ENCODE data around the gene SFT2D2.
A peak's percentile ranks its signal among the peaks of the same experiment; 100 is the strongest.

The SFT2D2 gene

DNA sequence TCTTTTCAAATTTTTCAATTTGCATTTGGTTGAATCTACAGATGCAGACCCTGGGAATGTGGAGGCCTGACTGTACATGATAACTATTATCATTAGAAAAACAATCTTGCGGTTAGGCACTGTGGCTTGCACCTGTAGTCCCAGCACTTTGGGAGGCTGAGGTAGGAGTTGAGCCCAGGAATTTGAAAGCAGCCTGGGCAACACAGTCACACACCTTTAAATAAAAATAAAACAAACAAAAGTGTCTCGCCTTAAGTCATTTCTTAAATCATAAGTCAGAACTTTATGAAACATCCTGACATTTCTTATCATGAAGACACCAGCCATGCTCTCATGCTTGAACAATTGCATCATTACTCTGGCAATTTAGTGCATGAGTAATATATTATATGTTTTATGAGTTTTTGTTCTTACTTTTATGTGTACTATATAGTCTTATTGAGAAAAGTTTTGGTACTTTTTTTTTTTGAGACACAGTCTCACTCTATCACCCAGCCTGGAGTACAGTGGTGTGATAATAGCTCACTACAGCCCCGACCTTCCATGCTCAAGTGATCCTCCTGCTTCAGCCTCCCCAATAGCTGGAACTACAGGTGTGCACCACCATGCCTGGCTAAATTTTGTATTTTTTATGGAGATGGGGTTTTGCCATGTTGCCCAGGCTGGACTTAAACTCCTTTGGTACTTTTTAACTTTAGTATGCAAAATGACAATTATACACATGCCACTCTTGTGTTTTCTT lies 62.7 kb downstream of the SFT2D2 start:
- no peak overlapping the region for H3K4me3 ChIP-seq (ENCODE audit: low read depth, low read length)
- peak; percentile 63 for DNase-seq (ENCODE audit: low read depth)
- TF ChIP-seq, protein P1, sequence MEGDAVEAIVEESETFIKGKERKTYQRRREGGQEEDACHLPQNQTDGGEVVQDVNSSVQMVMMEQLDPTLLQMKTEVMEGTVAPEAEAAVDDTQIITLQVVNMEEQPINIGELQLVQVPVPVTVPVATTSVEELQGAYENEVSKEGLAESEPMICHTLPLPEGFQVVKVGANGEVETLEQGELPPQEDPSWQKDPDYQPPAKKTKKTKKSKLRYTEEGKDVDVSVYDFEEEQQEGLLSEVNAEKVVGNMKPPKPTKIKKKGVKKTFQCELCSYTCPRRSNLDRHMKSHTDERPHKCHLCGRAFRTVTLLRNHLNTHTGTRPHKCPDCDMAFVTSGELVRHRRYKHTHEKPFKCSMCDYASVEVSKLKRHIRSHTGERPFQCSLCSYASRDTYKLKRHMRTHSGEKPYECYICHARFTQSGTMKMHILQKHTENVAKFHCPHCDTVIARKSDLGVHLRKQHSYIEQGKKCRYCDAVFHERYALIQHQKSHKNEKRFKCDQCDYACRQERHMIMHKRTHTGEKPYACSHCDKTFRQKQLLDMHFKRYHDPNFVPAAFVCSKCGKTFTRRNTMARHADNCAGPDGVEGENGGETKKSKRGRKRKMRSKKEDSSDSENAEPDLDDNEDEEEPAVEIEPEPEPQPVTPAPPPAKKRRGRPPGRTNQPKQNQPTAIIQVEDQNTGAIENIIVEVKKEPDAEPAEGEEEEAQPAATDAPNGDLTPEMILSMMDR (conservative IDR thresholded peaks at IDR 0.05; ENCODE audit: low read depth, low read length): no peak

DNA sequence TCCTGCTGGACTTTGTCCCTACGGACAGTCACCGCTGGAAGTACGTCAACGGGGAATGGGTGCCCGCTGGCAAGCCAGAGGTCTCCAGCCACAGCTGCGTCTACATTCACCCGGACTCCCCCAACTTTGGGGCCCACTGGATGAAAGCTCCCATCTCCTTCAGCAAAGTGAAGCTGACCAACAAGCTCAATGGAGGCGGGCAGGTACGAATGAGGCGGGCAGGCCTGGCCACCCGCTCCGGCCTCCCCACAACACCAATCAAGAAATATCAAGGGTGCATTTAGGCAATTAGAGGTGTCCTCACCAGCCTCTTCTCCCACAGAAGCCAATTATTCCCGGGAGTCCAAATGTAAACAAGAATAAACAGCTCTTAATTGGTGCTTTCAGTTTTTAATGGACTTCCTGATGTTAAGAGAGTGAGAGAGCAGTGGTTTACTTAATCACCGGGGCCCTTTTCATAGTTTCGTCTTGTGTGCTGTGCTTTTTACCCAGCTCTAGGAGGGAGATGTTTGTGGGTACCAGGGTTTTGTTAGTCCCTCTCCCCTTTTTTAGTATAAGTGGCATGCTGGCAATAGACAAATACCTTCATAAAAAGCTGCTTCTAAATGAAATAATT lies 65.5 kb downstream of the SFT2D2 start:
- TF ChIP-seq, protein P1 (conservative IDR thresholded peaks at IDR 0.05; ENCODE audit: low read depth, low read length): no peak
- no peak overlapping the region for H3K4me3 ChIP-seq (ENCODE audit: low read depth, low read length)

GRCh38 chr1:168293356-168293755 lies 67.6 kb downstream of the SFT2D2 start:
- TF ChIP-seq, protein P1 (conservative IDR thresholded peaks at IDR 0.05; ENCODE audit: low read depth, low read length): no peak
- no peak for DNase-seq (ENCODE audit: low read depth)
- no peak overlapping the region for H3K4me3 ChIP-seq (ENCODE audit: low read depth, low read length)

More for the DNA sequence above, 65.5 kb downstream of the SFT2D2 start:
- no peak for DNase-seq (ENCODE audit: low read depth)

DNA sequence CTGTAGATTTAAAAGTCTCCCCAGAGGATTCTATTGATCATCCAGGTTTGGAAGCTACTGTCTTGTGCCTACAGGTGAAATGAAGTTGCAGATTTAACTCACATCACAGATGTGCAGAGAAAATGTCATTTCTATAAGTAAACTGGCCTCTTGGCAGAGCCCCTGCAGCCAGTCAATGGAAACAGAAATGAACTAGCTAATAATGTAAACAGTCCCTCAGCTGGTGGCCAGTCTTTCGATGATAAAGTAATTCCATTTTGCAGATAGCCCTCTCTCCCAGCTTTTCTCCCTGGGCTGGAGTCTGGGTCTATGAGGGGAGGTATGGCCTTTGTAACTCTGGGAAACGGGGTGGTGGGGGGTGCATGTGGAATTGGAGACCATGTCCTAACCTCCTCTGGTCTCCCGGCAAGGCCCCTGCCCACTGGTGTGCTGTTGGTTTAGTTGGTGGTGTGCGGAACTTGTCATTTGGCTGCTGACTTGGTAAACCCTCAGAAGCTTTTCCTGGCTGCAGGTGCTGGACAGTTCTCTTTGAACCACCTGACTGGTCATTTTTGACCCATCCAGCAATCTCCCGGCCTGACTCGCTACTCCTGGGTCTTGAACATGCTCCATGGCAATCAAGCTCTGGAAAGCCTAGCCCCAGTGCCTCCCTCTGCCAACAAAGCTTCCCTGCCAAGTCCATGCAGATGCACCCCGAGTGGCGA lies 69.8 kb downstream of the SFT2D2 start:
- TF ChIP-seq, protein P1 (conservative IDR thresholded peaks at IDR 0.05; ENCODE audit: low read depth, low read length): no peak
- no peak overlapping the region for H3K4me3 ChIP-seq (ENCODE audit: low read depth, low read length)
- no peak for DNase-seq (ENCODE audit: low read depth)

GRCh38 chr1:168297019-168297730 lies 71.4 kb downstream of the SFT2D2 start:
- no peak overlapping the region for H3K4me3 ChIP-seq (ENCODE audit: low read depth, low read length)
- TF ChIP-seq, protein P1 (conservative IDR thresholded peaks at IDR 0.05; ENCODE audit: low read depth, low read length): no peak
- DNase-seq (ENCODE audit: low read depth): no peak

DNA sequence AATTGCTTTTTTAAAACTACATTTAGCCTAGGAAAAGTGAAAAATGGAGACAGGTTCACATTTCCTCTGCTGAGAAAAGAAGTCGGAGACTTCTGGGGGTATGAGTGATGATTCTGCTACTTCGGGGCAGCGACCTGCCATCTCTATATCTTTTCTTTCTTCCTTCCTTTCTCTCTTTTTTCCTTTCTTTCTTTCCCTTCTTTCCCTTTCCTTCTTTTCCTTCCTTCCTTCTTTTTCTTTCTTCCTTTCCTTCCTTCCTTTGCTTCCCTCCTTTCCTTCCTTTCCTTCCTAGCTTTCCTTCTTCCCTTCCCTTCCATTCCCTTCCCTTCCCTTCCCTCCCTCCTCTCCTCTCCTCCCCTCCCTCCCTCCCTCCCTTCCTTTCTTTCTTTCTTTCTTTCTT lies 72.6 kb downstream of the SFT2D2 start:
- TF ChIP-seq, protein P1 (conservative IDR thresholded peaks at IDR 0.05; ENCODE audit: low read depth, low read length): no peak
- no peak for DNase-seq (ENCODE audit: low read depth)

More for the DNA sequence above, 72.6 kb downstream of the SFT2D2 start:
- no peak overlapping the region for H3K4me3 ChIP-seq (ENCODE audit: low read depth, low read length)

Data from choroid plexus epithelial cell (primary cell).